Effector CD8-positive, alpha-beta T cell (primary cell): Measurements from ENCODE around the gene SNX8.
"Not testable (repeated sequence)": the region's sequence is repeated elsewhere in the genome, so short reads cannot be mapped to it uniquely, and the experiment has no call there.

ENCODE experiments used
- DNase-seq: peaks from one replicate; lab custom pipeline; 2025; lab: John Stamatoyannopoulos, UW
- total RNA-seq, 4 experiments: gene quantifications; one replicate each; lab custom pipeline; 2026; lab: John Stamatoyannopoulos, UW

SNX8 gene
- 4.6 to 11.0 (median 7.6) reads per million in 4 experiments for total RNA-seq

DNA sequence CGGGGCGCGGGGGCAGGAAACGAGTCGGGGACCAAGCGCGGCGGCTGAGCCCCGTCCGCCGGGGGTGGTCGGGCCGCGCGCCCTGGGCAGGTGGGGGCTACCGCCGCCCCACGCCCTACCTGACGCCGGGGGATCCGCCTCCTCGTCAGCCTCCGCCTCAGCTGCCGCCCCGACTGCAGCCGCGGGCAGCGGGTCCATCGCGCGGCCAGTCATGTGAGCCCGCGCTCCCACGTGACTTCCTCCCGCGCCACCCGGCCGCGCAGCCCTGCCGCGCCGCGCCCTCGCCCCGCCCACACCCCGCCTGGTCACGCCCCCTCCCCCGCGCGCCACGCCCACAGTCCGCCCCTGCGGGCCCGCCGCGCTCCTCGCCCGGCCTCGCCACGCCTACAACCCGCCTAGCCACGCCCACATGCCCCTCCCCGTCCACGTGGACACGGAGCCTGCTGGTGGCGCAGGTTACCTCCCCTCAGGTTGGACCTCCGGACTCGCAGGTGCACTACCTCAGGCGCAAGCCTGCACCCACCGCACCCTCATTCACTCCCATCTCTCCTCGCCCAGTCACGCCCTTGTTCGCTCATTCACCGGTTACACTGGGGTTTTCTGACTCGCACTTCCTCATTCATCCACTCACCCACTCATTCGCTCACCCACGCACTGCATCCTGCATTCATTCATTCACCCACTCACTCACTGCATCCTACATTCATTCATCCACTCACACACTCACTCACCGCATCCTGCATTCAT, at the start of gene SNX8:
SNX8 (minus strand) TSS at position 233 of the 747 bp plus-strand sequence; CDS start at position 213, 20 bp downstream.
- DNase-seq = peak; percentile 96

DNA sequence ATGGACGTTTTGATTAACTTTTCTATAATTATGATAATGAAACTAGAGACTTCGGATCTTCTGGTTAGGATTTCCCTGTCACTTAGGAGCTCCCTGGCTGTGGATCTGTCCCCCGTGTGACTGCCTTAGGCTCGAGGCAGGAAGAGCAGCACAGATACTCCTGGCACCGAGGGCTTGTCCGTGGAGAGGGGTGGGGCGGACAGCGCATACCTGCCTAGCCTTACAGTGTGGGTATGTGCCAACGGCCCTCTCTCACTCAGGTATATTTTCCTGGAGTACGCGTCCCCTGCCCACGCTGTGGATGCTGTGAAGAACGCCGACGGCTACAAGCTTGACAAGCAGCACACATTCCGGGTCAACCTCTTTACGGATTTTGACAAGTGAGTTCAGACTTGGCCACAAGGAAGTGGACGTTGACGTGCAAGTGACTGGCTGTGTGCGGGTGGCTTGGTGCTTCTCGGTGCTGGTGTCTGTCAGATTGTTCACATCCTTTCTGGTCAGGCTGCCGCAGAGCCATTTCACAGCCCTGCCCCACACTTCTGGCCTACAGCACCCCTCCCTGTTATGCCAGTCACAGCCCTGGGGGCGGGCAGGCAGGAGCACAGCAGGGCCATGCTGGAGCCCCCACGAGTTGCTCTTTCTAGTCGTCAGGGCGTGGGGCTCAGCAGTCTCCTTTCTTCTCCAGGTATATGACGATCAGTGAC, 48.3 kb upstream of the SNX8 start:
- no peak for DNase-seq

GRCh38 chr7:2360796-2361195, 46.6 kb upstream of the SNX8 start:
- DNase-seq = no peak

DNA sequence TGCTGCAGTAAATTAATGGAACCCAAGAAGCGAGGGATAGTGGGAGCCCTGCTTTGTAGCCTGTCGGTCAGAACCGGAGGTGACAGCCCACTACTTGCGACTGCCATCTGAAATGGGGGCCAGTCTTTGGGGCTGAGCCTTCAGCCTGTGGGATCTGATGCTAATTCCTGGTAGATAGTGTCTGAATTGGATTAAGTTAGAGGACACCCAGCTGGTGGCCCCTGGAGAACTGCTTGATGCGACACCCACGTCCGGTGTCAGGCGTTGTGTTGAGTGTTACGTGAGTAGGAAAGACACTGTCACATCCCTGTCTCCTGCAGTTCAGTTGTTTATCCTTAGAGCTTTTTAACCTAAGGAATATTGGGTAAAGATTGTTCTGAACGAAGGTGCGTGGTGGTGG, 45.4 kb upstream of the SNX8 start:
- DNase-seq = no peak

- no peak for DNase-seq
These were observed 44.8 kb upstream of the SNX8 start for GRCh38 chr7:2358968-2359527.

DNA sequence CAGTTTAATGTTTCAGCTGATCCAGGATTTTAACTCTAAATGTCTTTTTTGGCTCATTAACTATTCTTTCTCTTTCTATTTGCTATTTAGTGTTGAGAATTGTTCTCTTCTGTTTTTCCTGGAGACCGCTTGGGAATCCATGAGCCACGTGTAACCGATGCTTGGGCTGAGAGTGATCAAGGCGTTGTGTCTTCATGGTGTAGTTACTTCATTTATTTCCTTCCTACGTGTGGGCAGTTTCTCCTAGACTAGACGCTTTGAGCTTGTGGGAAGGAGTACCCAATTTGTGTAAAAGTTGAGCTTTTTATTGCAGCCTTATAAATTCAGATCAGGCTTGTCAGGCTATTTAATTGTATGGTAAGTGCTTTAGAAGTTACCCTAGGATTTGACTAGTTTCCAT, 43.3 kb upstream of the SNX8 start:
- DNase-seq = no peak

DNA sequence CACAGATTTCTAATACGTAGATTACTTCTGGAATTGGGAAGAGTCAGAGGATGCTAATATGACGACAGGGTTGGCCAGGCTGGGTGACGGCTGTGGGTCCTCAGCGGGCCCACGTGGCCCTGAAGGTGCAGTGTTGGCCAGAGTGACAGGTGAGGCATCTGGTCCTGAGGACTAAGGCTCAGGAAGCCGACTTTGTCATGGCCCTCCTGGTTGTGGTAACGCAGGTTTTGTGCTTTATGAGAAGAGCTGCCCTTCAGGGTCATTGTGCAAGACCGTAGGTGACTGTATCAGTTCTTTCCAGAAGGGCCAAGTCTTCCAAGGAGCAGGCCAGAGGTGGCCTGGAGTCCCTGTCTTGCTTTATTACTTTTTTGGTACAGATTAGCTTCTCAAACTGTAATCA, 42.9 kb upstream of the SNX8 start:
- no peak for DNase-seq

GRCh38 chr7:2355705-2356008, 41.4 kb upstream of the SNX8 start:
- no peak for DNase-seq

- no peak for DNase-seq
These were observed 40.9 kb upstream of the SNX8 start for GRCh38 chr7:2354939-2355704.

GRCh38 chr7:2354186-2354938, 40.1 kb upstream of the SNX8 start, which contains the start of gene EIF3B:
Gene EIF3B, plus strand, starts transcription at chr7:2354827. Its CDS starts 95 bp downstream, at chr7:2354922.
- peak; percentile 86 for DNase-seq

GRCh38 chr7:2353936-2354185, 39.6 kb upstream of the SNX8 start:
- peak; percentile 84 for DNase-seq

GRCh38 chr7:2353113-2353935, 39.1 kb upstream of the SNX8 start:
- no peak for DNase-seq

DNA sequence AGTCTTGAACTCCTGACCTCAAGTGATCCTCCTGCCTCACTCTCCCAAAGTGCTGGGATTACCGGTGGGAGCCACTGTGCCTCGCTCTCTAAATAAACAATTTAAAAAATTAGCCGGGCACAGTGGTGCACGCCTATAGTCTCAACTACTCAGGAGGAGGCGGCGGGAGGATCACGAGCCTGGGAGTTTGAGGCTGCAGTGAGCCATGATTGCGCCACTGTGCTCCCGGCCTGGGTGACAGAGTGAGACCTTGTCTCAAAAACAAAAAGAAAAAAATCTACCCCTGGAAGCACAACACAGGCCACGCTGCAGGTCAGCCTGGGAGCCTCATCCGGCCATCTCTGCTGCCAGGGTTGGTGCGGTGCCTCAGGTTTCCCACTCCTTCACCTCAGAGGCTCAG, 36.6 kb upstream of the SNX8 start:
- DNase-seq = no peak

- DNase-seq = no peak
These were observed 35.8 kb upstream of the SNX8 start for GRCh38 chr7:2350055-2350454.

- DNase-seq = not testable (repeated sequence)
These were observed 33.3 kb upstream of the SNX8 start for GRCh38 chr7:2347351-2348063.

- no peak for DNase-seq
These were observed 22.5 kb upstream of the SNX8 start for GRCh38 chr7:2336626-2337299.

GRCh38 chr7:2332606-2333231, 18.5 kb upstream of the SNX8 start:
- DNase-seq = not testable (repeated sequence)

- DNase-seq = no peak
These were observed 17.5 kb upstream of the SNX8 start for GRCh38 chr7:2331707-2332106.

- no peak for DNase-seq
These were observed 16.3 kb upstream of the SNX8 start for GRCh38 chr7:2330493-2330892.
